DND-41 (cell line): ENCODE results near the gene CDKN2B-AS1.

Experiments used
- ATAC-seq: fragments of 200-7000 bp; cut with Tn5 transposase; 3 replicates; pipeline ENCODE4 v1.9.1; 2021; ENCODE audit warnings: low read depth; ENCODE audit not compliant: insufficient read depth
- DNase-seq: peaks from one replicate; pipeline ENCODE4 v3.0.0-alpha.2; 2020
- H2AFZ ChIP-seq: 2 replicates; pipeline ENCODE4 v1.6.0; 2012; ENCODE audit warnings: low read depth, low read length
- H3K27ac ChIP-seq: 2 replicates; pipeline ENCODE4 v1.5.1; 2012; ENCODE audit warnings: low read length, inconsistent platforms
- H3K27me3 ChIP-seq: fragments of 200-600 bp; sonication (generic); 2 replicates; pipeline ENCODE4 v1.6.0; 2012; ENCODE audit warnings: low read length, mild to moderate bottlenecking, inconsistent platforms; ENCODE audit not compliant: insufficient read depth, poor library complexity
- H3K36me3 ChIP-seq: 2 replicates; pipeline ENCODE4 v1.5.1; 2012; ENCODE audit warnings: low read length, inconsistent platforms; ENCODE audit not compliant: insufficient read depth
- H3K4me1 ChIP-seq: 2 replicates; pipeline ENCODE4 v1.5.1; 2012; ENCODE audit warnings: mild to moderate bottlenecking, low read length; ENCODE audit not compliant: insufficient read depth
- H3K4me2 ChIP-seq: 2 replicates; pipeline ENCODE4 v1.6.0; 2012; ENCODE audit warnings: mild to moderate bottlenecking, moderate library complexity, low read length, inconsistent platforms; ENCODE audit not compliant: insufficient read depth
- H3K4me3 ChIP-seq, 2 experiments: fragments of 200-600 bp in 1 of 2; shearing (Covaris generic) in 1 of 2; 2 replicates each; pipeline ENCODE4 v1.5.1; 2012 to 2016; ENCODE audit warnings: inconsistent platforms in 2 of 2, low read length in 2 of 2, mild to moderate bottlenecking in 2 of 2, low read depth in 1 of 2, moderate library complexity in 1 of 2
- H3K79me2 ChIP-seq: 2 replicates; pipeline ENCODE4 v1.6.0; 2012; ENCODE audit warnings: low read length, inconsistent platforms; ENCODE audit not compliant: insufficient read depth
- H3K9ac ChIP-seq: 2 replicates; pipeline ENCODE4 v1.6.0; 2012; ENCODE audit warnings: low read depth, mild to moderate bottlenecking, inconsistent platforms, low read length, moderate library complexity
- H3K9me3 ChIP-seq: 2 replicates; pipeline ENCODE4 v1.5.1; 2012; ENCODE audit warnings: low read length, moderate library complexity, mild to moderate bottlenecking, inconsistent platforms; ENCODE audit not compliant: insufficient read depth, severe bottlenecking
- H4K20me1 ChIP-seq: 2 replicates; pipeline ENCODE4 v1.6.0; 2012; ENCODE audit warnings: low read length; ENCODE audit not compliant: insufficient read depth
- EZH2 ChIP-seq: IDR thresholded peaks from 3 replicates; pipeline ENCODE4 v1.6.1; 2012; ENCODE audit warnings: borderline replicate concordance, low read depth, mild to moderate bottlenecking, moderate library complexity, low read length, inconsistent platforms; ENCODE audit not compliant: severe bottlenecking
- TF ChIP-seq, protein P1 (sequence below): IDR thresholded peaks from 2 replicates; pipeline ENCODE4 v1.5.1; 2012; ENCODE audit warnings: borderline replicate concordance, low read length, moderate library complexity, mild to moderate bottlenecking; ENCODE audit not compliant: poor library complexity, severe bottlenecking; ENCODE audit errors: extremely low read depth

CDKN2B-AS1 gene

DNA sequence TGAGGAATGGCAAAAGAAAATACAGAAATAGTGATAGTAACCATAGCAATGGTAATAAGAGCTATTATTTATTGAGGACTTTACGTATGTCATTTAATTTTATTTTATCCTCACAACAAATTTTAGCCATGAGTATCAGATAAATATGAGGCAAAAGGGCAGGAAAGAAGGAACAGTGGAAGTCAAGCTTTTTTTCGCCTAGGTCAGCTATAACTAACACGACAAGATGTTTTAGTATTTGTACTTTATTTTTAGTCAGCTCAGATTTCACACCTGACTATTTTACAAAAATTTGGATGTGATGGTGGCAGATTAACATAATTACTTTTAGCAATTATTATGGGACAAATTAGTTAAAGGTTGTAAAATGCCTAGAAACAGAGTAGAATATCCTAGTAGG is 49.3 kb downstream of the CDKN2B-AS1 start:
- no peak overlapping the region for H3K9ac ChIP-seq
- H3K4me3 ChIP-seq: no peak overlapping the region
- peaks cover 29% of the 10 kb centered on the region; the same call in 1 of the 2 replicates for H3K36me3 ChIP-seq
- no peak for ATAC-seq
- H3K27ac ChIP-seq: no peak overlapping the region
- H4K20me1 ChIP-seq: no peaks in the 10 kb centered on the region
- TF ChIP-seq, protein P1, sequence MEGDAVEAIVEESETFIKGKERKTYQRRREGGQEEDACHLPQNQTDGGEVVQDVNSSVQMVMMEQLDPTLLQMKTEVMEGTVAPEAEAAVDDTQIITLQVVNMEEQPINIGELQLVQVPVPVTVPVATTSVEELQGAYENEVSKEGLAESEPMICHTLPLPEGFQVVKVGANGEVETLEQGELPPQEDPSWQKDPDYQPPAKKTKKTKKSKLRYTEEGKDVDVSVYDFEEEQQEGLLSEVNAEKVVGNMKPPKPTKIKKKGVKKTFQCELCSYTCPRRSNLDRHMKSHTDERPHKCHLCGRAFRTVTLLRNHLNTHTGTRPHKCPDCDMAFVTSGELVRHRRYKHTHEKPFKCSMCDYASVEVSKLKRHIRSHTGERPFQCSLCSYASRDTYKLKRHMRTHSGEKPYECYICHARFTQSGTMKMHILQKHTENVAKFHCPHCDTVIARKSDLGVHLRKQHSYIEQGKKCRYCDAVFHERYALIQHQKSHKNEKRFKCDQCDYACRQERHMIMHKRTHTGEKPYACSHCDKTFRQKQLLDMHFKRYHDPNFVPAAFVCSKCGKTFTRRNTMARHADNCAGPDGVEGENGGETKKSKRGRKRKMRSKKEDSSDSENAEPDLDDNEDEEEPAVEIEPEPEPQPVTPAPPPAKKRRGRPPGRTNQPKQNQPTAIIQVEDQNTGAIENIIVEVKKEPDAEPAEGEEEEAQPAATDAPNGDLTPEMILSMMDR: no peak
- TF ChIP-seq EZH2: no peak
- peaks cover 6% of the 10 kb centered on the region; the same call in 1 of the 2 replicates for H3K4me1 ChIP-seq
- H3K9me3 ChIP-seq: no peaks in the 10 kb centered on the region
- H3K79me2 ChIP-seq: 0 out of 2 replicates have a peak, but pooled peaks cover 4% of the 10 kb centered on the region
- DNase-seq: no peak
- no peak overlapping the region for H3K4me2 ChIP-seq
- H2AFZ ChIP-seq: no peak overlapping the region
- no peaks in the 10 kb centered on the region for H3K27me3 ChIP-seq

DNA sequence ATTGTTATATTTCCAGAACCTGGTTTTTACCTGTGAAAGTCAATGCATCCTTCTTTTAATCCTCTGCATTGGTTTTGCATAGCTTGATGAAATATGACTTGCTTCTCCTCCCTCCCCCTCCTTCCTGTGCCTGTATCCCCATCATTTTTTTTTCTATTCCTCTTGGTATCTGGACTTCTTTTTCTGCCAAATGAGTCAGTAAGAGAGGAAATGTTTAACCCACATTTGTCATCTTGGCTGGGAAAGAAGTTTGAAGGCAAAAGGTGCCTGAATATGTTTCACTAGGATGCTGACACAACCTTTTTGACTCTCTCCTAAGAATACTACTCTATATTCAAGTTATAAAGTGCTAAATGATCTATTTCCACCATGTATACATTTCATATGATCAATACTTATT is 50.0 kb downstream of the CDKN2B-AS1 start:
- DNase-seq: no peak
- TF ChIP-seq, protein P1: no peak
- no peak for TF ChIP-seq EZH2
- 0 out of 2 replicates have a peak, but pooled peaks cover 4% of the 10 kb centered on the region for H3K79me2 ChIP-seq
- H3K9ac ChIP-seq: no peak overlapping the region
- H3K4me2 ChIP-seq: no peak overlapping the region
- no peaks in the 10 kb centered on the region for H3K27me3 ChIP-seq
- no peak overlapping the region for H3K27ac ChIP-seq
- H3K4me3 ChIP-seq: no peak overlapping the region
- H3K4me1 ChIP-seq: peaks cover 11% of the 10 kb centered on the region; the same call in 1 of the 2 replicates
- H4K20me1 ChIP-seq: no peaks in the 10 kb centered on the region
- no peak overlapping the region for H2AFZ ChIP-seq
- ATAC-seq: no peak
- H3K36me3 ChIP-seq: peaks cover 36% of the 10 kb centered on the region
- no peaks in the 10 kb centered on the region for H3K9me3 ChIP-seq

DNA sequence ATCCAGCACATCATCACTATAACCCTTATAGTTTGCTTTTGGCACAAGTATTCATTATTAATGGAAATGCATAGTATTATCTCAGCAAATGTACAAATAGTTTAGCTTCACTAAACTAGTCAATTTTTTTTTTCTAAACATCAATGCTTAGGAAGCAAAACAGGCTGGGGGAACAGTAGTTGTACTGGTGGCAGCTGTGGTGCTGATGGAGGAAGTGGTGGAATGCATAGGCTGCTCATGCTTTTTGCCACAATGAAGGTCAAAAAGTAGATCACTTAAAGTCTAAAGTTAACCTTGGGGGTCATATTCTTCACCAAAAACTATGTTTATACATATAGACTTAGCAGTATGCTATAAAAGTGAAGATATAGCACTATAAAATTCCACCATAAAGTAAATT is 50.8 kb downstream of the CDKN2B-AS1 start:
- Histone ChIP-seq H3K27ac (no peak overlapping the region), H2AFZ (no peak overlapping the region), H3K9ac (no peak overlapping the region), H3K9me3 (no peaks in the 10 kb centered on the region), H3K4me3 (no peak overlapping the region), H3K36me3 (peaks cover 34% of the 10 kb centered on the region), H3K4me2 (no peak overlapping the region), H4K20me1 (no peaks in the 10 kb centered on the region), H3K27me3 (no peaks in the 10 kb centered on the region), H3K79me2 (0 out of 2 replicates have a peak, but pooled peaks cover 4% of the 10 kb centered on the region), H3K4me1 (peaks cover 19% of the 10 kb centered on the region)
- peak; percentile 57 for DNase-seq
- TF ChIP-seq EZH2: no peak
- TF ChIP-seq, protein P1: no peak
- peak; percentile 76 for ATAC-seq
